Measurements from ENCODE around the gene PTPRA. TPM values are rescaled to one million over a fixed set of nuclear protein-coding genes. Genes with fewer than 3 reads are reported as not detected.
A peak's percentile ranks its signal among the peaks of the same experiment; 100 is the strongest.

The PTPRA gene
- total RNA-seq, 1 donor from 2014 or later: 67.0 TPM

DNA sequence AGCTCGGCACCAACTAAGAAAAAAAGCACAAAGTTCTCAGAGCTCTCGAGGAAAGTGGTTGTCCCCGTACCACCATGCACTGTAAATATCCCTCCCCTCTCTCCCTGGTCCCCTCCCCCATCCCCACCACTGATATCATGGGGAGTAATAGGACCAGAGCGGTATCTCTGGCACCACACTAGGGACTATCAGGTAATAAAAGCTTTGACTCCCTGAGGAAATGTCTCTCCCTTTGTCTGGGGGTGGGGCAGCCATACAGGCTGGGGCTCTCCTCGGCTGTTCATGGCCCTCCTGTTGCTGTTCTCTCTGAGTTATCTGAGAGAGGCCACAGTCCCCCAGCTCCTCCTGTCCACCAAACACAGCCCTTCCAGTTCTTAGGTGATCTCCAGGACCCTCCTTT lies 165.2 kb downstream of the PTPRA start:
- H3K27me3 Mint-ChIP-seq (ENCODE audit: low read depth): no peaks in the 10 kb centered on the region
- H3K27ac Mint-ChIP-seq: peak overlapping the region; percentile 68
- peaks cover 31% of the 10 kb centered on the region for H3K36me3 Mint-ChIP-seq
- no peak overlapping the region for H3K4me3 Mint-ChIP-seq
- H3K9me3 Mint-ChIP-seq: no peaks in the 10 kb centered on the region
- DNase-seq (ENCODE audit: low spot score in 2 of 2, unreplicated experiment in 2 of 2): no peak
- TF ChIP-seq, protein P1, sequence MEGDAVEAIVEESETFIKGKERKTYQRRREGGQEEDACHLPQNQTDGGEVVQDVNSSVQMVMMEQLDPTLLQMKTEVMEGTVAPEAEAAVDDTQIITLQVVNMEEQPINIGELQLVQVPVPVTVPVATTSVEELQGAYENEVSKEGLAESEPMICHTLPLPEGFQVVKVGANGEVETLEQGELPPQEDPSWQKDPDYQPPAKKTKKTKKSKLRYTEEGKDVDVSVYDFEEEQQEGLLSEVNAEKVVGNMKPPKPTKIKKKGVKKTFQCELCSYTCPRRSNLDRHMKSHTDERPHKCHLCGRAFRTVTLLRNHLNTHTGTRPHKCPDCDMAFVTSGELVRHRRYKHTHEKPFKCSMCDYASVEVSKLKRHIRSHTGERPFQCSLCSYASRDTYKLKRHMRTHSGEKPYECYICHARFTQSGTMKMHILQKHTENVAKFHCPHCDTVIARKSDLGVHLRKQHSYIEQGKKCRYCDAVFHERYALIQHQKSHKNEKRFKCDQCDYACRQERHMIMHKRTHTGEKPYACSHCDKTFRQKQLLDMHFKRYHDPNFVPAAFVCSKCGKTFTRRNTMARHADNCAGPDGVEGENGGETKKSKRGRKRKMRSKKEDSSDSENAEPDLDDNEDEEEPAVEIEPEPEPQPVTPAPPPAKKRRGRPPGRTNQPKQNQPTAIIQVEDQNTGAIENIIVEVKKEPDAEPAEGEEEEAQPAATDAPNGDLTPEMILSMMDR (IDR thresholded peaks at IDR 0.05; ENCODE audit: unreplicated experiment): no peak
- peaks cover 10% of the 10 kb centered on the region for H3K4me1 Mint-ChIP-seq

DNA sequence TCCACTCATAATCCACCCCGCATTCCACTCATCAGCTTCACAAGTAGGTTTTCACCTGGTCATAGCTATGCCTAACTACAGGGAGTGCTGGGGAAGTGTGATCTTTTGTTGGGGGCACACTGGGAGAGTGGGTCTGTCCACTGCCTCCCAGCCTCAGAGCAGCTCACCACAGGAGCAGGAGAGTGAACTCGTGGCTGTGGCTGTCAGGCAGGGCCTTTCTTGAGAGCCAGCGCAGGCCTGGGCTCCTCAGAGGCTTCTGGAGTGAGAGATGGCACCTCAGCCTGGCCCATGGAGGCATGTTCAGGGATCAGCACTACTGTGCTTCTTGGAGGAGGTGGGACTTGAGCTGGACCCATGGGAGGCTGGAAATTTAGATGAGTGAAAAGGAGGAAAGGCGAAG lies 166.1 kb downstream of the PTPRA start:
- peaks cover 31% of the 10 kb centered on the region for H3K36me3 Mint-ChIP-seq
- no peak overlapping the region for H3K4me3 Mint-ChIP-seq
- H3K27me3 Mint-ChIP-seq (ENCODE audit: low read depth): no peaks in the 10 kb centered on the region
- TF ChIP-seq, protein P1 (IDR thresholded peaks at IDR 0.05; ENCODE audit: unreplicated experiment): no peak
- H3K27ac Mint-ChIP-seq: no peak overlapping the region
- H3K9me3 Mint-ChIP-seq: no peaks in the 10 kb centered on the region
- H3K4me1 Mint-ChIP-seq: peaks cover 11% of the 10 kb centered on the region
- DNase-seq (ENCODE audit: low spot score in 2 of 2, unreplicated experiment in 2 of 2): no peak

DNA sequence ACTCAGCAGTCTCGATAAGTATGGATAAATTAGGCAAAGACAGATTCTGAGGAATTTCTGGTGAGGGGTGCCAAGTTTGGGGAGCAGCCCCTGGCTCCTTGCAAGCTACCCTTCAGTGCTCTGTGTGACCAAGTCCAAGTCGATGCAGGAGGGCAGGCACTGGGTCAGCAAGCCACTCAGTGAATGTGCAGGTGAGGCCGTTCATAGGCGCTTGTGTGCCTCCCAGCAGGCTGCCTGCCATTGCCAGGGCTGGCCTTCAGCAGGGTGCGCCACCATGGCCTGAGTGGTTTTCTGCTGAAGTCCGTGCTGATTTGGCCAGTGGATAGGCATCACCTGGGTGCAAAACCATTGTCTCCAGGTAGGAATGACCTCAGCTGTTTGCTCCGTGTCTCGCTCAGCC lies 166.8 kb downstream of the PTPRA start:
- TF ChIP-seq, protein P1 (IDR thresholded peaks at IDR 0.05; ENCODE audit: unreplicated experiment): no peak
- H3K4me3 Mint-ChIP-seq: no peak overlapping the region
- peaks cover 26% of the 10 kb centered on the region for H3K36me3 Mint-ChIP-seq
- peaks cover 14% of the 10 kb centered on the region for H3K4me1 Mint-ChIP-seq
- no peaks in the 10 kb centered on the region for H3K9me3 Mint-ChIP-seq
- no peak overlapping the region for H3K27ac Mint-ChIP-seq
- H3K27me3 Mint-ChIP-seq (ENCODE audit: low read depth): no peaks in the 10 kb centered on the region
- DNase-seq (ENCODE audit: low spot score in 2 of 2, unreplicated experiment in 2 of 2): no peak

DNA sequence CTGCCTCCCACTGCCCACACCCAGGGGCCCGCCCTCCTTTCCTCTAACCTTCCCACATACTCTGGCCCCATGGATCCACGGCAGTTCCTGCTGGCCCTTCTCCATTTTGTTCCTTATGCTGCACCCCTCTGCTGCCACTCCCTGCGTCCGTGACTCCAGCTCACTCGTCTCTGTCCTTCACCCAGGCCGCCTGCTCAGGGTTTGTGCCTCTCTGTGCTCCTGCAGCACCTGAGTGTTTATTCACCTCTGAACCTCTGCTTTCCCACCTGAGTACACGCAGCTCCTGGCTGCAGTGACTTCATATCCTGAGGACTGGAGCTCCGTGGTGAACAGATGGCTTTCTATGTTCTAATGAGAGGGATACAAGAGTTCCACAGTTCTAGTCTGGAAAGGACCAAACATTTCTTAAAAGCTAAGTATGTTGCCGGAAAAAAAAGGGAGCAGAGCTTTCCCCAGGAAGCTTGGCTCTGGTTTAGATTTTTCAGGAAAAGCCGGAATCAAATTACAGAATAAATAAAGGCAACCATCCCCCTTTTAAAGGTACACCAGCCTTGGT lies 168.7 kb downstream of the PTPRA start:
- Mint-ChIP-seq H3K4me1 (peaks cover 20% of the 10 kb centered on the region), H3K9me3 (no peaks in the 10 kb centered on the region), H3K36me3 (peaks cover 14% of the 10 kb centered on the region), H3K27me3 (ENCODE audit: low read depth) (no peaks in the 10 kb centered on the region), H3K4me3 (peak overlapping the region; percentile 51), H3K27ac (peak overlapping the region; percentile 90)
- TF ChIP-seq, protein P1 (IDR thresholded peaks at IDR 0.05; ENCODE audit: unreplicated experiment): no peak
- DNase-seq (ENCODE audit: low spot score in 2 of 2, unreplicated experiment in 2 of 2): no peak

DNA sequence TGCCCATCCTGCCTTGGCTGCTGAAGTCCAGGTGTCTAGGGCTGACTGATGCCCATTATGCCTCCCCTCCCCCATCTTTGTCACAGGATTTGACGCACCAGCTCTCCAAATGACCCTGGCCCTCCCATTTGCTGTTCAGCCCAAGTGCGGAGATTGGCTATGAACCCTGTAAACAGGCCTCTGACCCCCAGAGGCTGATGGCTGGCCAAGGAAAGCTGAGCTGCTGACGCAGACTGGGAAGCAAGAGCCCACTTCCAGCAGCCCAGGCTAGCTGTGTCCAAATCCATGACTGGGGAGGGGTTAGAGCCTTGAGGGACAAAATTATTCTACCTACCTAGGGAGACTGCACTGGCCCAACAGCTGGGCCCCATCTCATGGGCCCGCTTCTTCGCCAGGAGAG lies 169.3 kb downstream of the PTPRA start:
- H3K27ac Mint-ChIP-seq: peak overlapping the region; percentile 90
- H3K4me3 Mint-ChIP-seq: no peak overlapping the region
- H3K27me3 Mint-ChIP-seq (ENCODE audit: low read depth): no peaks in the 10 kb centered on the region
- no peak for DNase-seq (ENCODE audit: low spot score in 2 of 2, unreplicated experiment in 2 of 2)
- no peaks in the 10 kb centered on the region for H3K9me3 Mint-ChIP-seq
- TF ChIP-seq, protein P1 (IDR thresholded peaks at IDR 0.05; ENCODE audit: unreplicated experiment): no peak
- H3K4me1 Mint-ChIP-seq: peaks cover 22% of the 10 kb centered on the region
- peaks cover 14% of the 10 kb centered on the region for H3K36me3 Mint-ChIP-seq

DNA sequence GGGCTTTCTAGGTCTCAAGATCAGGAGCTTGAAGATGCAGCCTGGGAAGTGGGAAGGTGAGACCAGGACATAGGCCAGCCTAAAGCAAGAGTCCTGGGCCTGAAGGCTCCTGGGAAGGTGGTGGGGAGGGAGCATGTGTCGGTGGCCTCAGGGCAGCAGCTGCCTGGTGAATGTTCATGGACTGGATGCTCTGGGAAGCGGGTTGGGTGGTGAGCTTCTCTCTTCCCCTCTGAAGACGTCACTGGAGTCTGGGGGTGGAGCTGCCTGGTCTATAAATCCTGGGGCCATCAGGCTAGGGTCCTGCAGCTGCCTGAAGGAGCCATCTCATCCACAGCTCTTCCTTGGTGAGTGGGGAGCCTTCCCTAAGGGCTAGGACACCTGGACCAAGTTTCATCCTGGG lies 170.0 kb downstream of the PTPRA start, which contains the start of gene GNRH2:
Gene GNRH2 (plus strand): TSS at position 301 of the 400 bp plus-strand sequence. CDS start 793 bp downstream, outside the sequence.
- Mint-ChIP-seq H3K4me1 (peaks cover 22% of the 10 kb centered on the region), H3K4me3 (peak within 1 kb of the TSS; percentile 31), H3K27ac (peak within 1 kb of the TSS; percentile 90), H3K27me3 (ENCODE audit: low read depth) (no peaks in the 10 kb centered on the region), H3K9me3 (no peaks in the 10 kb centered on the region), H3K36me3 (peaks cover 16% of the 10 kb centered on the region)
- TF ChIP-seq, protein P1 (IDR thresholded peaks at IDR 0.05; ENCODE audit: unreplicated experiment): no peak
- no peak for DNase-seq (ENCODE audit: low spot score in 2 of 2, unreplicated experiment in 2 of 2)

Data from mesothelial cell of epicardium (in vitro differentiated cells).